ENCODE results near the gene TLK1. TPM values are rescaled to one million over a fixed set of nuclear protein-coding genes. Genes with fewer than 3 reads are reported as not detected.

Gene TLK1
- total and polyA plus RNA-seq, 9 of the 15 experiments (the other 6 are each of a cell fraction or from before 2014, with no cell fraction given) = 20.2 to 101 (median 40.5) TPM

GRCh38 chr2:171056307-171056706, 104.4 kb downstream of the TLK1 start:
- Histone ChIP-seq H4K20me1 (replicated peaks; ENCODE audit: control insufficient read depth, insufficient read depth, low read length) (no peaks in the 10 kb centered on the region), H3K9me3 (replicated peaks; ENCODE audit: control insufficient read depth, insufficient read depth, low read depth, low read length) (peaks cover 3% of the 10 kb centered on the region; the same call in 1 of the 2 replicates), H3K36me3 (ENCODE audit: control insufficient read depth, insufficient read depth, low read length) (peaks cover 85% of the 10 kb centered on the region), H3K9me1 (ENCODE audit: control insufficient read depth, insufficient read depth, low read length) (no peaks in the 10 kb centered on the region), H3K4me3 (no peak overlapping the region), H3K27ac (ENCODE audit: extremely low read depth, low read depth, low read length) (no peak overlapping the region), H3K9ac (ENCODE audit: insufficient read depth in 1 of 2, low read depth in 2 of 2, low read length in 2 of 2) (no peak overlapping the region), H3K79me2 (ENCODE audit: control insufficient read depth, insufficient read depth, low read length) (0 out of 3 replicates have a peak, but pooled peaks cover under 1% of the 10 kb centered on the region), H3K27me3 (ENCODE audit: control insufficient read depth in 2 of 2, insufficient read depth in 2 of 2, low read length in 2 of 2) (no peaks in the 10 kb centered on the region), H3K4me1 (replicated peaks in 1 of 2; ENCODE audit: control insufficient read depth in 2 of 2, insufficient read depth in 2 of 2, low read length in 2 of 2) (no peaks in the 10 kb centered on the region), H3K4me2 (ENCODE audit: insufficient read depth, low read length) (no peak overlapping the region), H2AFZ (ENCODE audit: low read depth, low read length) (no peak overlapping the region)
- no peak for DNase-seq (ENCODE audit: extremely low read depth in 1 of 4, low spot score in 3 of 4)
- in situ Hi-C loops (cut with MboI) = no loop called here
- intact Hi-C loops (cut with micrococcal nuclease) = no loop called here
- 100% methylated on average over 1 of the region's 1 CpG for WGBS (ENCODE audit: insufficient coverage, low coverage, missing lambda C conversion rate)
- POLR2A ChIA-PET = no interaction called here
- no peak for TF ChIP-seq ZNF589 (CRISPR knock-in tag; IDR thresholded peaks at IDR 0.05; ENCODE audit: low read depth)
- TF ChIP-seq PTRF (tag; IDR thresholded peaks at IDR 0.05) = no peak
- TF ChIP-seq HIVEP1 (CRISPR knock-in tag; IDR thresholded peaks at IDR 0.05) = no peak
- TF ChIP-seq SP1 (CRISPR knock-in tag; IDR thresholded peaks at IDR 0.05) = no peak
- no peak for TF ChIP-seq NEUROD1 (IDR thresholded peaks at IDR 0.05; ENCODE audit: borderline replicate concordance, low read depth, low read length, partially characterized antibody)
- TF ChIP-seq POU5F1 (IDR thresholded peaks at IDR 0.05; ENCODE audit: borderline replicate concordance, low read depth, low read length, partially characterized antibody) = no peak
- no peak for TF ChIP-seq GATA2 (CRISPR knock-in tag; IDR thresholded peaks at IDR 0.05)
- TF ChIP-seq MAFF (IDR thresholded peaks at IDR 0.05; ENCODE audit: low read length) = no peak
- TF ChIP-seq, protein P1, sequence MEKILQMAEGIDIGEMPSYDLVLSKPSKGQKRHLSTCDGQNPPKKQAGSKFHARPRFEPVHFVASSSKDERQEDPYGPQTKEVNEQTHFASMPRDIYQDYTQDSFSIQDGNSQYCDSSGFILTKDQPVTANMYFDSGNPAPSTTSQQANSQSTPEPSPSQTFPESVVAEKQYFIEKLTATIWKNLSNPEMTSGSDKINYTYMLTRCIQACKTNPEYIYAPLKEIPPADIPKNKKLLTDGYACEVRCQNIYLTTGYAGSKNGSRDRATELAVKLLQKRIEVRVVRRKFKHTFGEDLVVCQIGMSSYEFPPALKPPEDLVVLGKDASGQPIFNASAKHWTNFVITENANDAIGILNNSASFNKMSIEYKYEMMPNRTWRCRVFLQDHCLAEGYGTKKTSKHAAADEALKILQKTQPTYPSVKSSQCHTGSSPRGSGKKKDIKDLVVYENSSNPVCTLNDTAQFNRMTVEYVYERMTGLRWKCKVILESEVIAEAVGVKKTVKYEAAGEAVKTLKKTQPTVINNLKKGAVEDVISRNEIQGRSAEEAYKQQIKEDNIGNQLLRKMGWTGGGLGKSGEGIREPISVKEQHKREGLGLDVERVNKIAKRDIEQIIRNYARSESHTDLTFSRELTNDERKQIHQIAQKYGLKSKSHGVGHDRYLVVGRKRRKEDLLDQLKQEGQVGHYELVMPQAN (IDR thresholded peaks at IDR 0.05; ENCODE audit: borderline replicate concordance) = no peak
- FAIRE-seq = no peak
- CTCF ChIA-PET (ENCODE audit: low intra/inter-chr PET ratio) = no interaction called here
- BruUV-seq (replicated peaks) = no TSS peak
- no peak for ATAC-seq

All from K562 (cell line).